GM12875 (cell line): ENCODE measurements around the gene RAB1B.

Source experiments
- H3K4me3 ChIP-seq: one replicate; pipeline ENCODE4 v1.5.1; 2011; ENCODE audit warnings: low read depth, low read length, control low read depth
- TF ChIP-seq, protein P1 (sequence below): IDR thresholded peaks from 2 replicates; pipeline ENCODE4 v1.5.1; 2011; ENCODE audit warnings: low read depth, mild to moderate bottlenecking, control low read depth, inconsistent platforms, low read length, moderate library complexity, borderline replicate concordance; ENCODE audit not compliant: insufficient read depth

RAB1B gene

DNA sequence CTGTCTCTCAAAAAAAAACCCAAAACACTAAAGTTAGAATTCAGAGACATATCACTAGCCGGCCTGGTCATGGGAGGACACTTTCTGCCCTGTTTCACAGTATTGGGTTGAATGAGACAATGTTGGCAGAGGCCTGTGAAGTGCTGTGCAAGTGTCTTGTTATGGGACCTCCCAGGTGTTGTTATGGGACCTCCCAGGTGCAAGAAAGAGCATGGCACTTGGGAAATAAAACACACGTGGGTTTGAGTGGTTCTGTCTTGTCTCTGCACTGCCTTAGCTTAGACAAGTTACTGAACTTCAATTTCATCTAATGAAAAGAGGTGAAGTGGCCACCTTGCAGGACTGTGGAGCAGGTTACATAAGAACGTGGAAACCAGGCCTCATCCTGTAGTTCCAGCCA is 28.9 kb upstream of the RAB1B start:
- TF ChIP-seq, protein P1, sequence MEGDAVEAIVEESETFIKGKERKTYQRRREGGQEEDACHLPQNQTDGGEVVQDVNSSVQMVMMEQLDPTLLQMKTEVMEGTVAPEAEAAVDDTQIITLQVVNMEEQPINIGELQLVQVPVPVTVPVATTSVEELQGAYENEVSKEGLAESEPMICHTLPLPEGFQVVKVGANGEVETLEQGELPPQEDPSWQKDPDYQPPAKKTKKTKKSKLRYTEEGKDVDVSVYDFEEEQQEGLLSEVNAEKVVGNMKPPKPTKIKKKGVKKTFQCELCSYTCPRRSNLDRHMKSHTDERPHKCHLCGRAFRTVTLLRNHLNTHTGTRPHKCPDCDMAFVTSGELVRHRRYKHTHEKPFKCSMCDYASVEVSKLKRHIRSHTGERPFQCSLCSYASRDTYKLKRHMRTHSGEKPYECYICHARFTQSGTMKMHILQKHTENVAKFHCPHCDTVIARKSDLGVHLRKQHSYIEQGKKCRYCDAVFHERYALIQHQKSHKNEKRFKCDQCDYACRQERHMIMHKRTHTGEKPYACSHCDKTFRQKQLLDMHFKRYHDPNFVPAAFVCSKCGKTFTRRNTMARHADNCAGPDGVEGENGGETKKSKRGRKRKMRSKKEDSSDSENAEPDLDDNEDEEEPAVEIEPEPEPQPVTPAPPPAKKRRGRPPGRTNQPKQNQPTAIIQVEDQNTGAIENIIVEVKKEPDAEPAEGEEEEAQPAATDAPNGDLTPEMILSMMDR: no peak
- no peak overlapping the region for H3K4me3 ChIP-seq

DNA sequence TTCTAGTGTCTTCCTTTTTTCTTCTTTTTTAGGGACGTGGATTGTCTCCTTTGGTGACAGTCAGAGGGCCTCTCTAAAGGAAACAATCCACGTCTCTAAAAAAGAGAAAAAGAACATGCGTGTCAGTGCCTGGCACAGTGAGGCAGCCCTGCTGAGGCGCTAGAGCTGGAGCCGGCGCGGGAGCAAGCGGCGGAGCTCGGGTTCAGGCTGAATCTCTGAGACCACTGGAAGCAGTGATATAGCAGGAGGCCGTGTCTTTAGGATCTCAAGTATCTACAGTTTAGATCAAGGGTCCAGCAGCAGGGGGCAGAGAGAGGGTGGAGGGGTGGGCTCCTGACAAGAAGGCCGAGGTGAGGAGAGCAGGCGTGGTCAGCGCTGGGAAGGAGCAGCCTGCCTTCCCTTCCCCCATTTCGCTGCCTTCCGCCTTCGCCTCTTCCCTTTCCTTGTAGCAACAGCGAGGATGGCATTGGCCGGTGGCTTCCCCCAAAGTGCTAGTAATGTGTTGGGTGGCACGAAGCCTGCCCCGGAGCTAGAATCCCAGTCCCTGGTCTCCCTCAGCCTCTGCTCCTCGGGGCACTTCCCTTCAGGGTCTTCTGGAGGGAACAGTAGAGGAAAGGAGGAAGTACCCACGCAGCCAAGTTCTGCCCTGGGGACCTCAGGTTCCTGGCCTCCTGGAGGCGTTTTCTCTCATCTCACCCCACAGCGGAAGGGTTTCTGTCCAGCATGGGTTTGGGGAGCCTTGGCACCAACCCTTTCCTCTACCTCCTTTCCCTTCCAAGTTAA is 28.2 kb upstream of the RAB1B start:
- TF ChIP-seq, protein P1: no peak

DNA sequence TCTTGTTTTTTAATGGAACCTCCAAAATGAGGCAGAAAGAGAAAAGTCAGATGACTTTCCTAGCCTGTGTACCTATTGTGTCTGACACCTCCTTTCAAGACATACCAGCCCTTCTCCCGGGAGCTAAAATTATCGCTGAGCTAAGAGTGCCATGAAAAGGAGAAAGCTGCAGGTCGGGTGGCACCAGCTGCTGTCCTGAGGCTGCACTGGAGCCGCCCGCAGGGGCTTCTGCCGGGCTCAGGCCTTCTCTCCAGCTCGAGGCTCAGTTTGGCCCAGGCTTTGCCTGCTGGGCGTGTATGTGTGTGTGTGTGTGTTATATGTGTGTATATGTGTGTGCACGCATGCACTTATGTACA is 27.7 kb upstream of the RAB1B start:
- H3K4me3 ChIP-seq: no peak overlapping the region
- TF ChIP-seq, protein P1: no peak

More for the DNA sequence above, 28.2 kb upstream of the RAB1B start:
- no peak overlapping the region for H3K4me3 ChIP-seq

DNA sequence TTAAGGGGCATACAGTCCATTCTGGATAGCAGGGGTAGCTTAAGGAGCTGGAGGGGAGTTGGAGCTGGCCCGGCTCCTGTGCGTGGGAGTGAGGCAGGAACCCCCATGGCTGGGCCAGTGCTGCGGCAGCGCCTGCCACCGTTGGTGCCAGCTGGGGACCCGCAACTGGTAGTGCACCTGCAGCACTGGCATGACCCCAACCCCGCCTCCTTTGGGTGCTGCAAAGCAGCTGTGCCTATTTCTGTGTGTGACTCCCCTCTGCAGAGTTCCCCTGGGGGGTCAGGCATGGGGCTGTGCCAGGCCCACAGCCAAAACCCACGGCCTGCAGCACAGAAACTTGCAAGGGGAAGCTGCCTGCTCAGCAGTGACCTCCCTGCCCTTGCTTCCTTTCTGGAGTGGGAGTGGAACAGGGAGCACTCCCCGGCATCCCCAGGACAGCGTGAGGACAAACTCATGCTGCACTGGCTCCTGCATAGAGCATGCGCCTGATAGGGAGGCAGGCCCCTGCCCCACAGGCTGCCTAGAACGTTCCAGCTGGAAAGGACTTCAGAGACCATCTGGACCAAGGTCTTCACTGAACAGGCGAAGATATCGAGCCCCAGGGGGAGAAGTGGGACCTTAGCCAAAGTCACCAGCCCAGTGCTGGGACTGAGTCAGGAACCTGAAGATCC is 26.2 kb upstream of the RAB1B start:
- TF ChIP-seq, protein P1: no peak
- H3K4me3 ChIP-seq: no peak overlapping the region

DNA sequence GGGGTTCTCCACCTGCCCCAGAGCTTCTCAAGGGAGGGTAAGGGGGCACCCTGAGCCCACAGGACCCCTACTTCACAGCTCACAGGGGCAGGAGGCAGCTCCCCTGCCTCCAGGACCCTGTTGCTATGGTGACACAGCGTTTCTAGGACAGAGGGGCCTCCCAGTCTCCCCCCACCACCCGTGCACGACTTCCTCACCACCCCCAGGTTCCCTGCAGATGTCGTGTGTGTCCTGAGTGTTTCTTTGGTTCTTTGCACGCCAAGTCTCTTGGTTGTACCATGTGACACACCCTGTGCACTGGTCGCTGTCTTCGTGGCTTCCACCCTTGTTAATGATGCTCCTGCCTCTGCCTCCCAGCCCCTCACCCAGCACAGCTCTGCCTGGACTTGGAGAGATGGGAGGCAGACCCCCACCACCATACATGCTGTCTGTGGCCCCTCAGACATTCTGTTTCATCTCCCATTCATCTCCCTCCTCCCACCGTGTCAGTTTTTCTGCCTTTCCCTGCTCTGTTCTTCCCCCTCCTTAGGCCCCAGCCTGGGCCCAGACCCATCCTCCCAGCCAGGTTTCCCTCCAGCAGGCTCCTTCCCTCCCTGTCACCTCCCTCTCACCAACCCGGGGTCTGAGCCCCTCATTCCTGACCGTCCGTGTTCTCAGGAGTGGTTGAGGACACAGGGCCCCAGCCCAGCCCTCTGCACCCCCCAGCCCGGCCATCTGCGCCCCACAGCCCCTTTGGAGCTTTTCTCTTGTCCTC is 24.5 kb upstream of the RAB1B start:
- H3K4me3 ChIP-seq: no peak overlapping the region
- TF ChIP-seq, protein P1: no peak

DNA sequence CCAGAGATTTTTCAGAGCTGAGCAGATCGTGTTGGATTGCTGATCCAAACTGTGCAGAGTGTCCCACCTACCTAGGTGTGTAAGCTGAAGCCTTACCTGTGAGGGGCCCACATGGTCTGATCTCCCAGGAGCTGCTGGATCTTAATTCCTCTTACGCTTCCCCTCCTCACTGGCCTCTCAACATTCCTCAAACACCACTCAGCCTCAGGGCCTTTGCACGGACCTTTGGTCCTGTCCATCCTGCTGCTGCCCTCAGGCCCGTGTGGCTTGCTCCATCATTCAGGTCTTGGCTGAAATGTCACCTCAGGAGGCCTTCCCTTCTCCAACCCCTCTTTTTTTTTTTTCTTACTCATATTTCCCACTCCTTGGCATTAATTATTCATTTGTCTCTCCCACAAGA is 21.1 kb upstream of the RAB1B start:
- no peak overlapping the region for H3K4me3 ChIP-seq
- TF ChIP-seq, protein P1: no peak
